ENCODE data around the gene PACS2.

Gene PACS2

DNA sequence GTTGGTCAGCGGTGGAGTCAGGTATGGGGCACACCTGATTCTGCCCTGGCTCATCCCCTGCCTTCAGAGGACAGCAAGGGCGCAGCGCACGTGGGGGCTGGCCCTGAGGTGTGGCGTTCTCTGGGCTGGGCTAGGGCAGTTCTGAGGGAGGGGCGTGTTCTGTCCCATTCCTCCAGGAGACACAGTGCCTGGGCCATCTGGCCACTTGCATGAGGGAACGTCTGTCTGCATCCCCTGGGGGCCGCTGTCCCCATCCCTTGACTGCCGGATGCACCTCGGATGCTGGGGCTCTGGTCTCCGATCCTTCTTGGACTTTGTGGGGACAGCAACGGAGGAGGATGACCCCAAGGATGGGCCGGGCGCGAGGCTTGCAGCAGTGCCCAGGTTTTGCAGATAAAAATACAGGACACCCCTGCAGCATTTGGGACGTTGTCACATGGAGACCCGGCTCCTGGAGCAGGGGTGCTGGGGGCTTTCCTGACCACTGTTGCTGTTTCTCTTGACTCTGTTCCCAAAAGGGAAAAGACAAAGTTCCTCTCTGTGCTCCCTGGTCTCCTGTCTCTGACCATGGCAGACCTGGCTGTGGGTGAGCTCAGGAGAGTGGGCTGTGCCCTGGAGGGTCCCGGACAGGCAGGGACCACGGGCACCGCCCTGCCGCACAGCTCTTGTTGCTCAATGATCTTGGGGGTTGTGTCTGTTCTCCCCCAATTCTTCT lies 112.0 kb downstream of the PACS2 start:
- DNase-seq: no peak

DNA sequence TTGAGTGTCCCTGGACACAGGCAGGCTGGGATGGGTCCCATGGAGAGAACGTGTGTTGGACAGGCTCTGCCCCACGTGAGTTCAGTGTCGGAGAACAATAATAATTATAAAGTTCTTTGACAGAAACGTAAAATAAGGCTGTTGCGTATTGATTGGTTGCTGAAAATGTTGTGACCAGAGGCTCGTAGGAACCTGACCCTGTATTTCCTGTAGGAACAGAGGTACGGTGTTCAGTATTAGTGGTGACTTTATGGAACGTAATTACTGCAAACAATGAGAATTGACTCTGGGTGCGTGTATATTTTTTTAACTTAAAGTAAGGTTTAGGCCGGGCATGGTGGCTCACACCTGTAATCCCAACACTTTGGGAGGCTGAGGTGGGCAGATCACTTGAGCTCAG lies 112.9 kb downstream of the PACS2 start:
- DNase-seq: no peak

GRCh38 chr14:105427936-105428485 lies 113.5 kb downstream of the PACS2 start:
- DNase-seq: no peak

GRCh38 chr14:105430042-105430441 lies 115.5 kb downstream of the PACS2 start:
- no peak for DNase-seq

DNA sequence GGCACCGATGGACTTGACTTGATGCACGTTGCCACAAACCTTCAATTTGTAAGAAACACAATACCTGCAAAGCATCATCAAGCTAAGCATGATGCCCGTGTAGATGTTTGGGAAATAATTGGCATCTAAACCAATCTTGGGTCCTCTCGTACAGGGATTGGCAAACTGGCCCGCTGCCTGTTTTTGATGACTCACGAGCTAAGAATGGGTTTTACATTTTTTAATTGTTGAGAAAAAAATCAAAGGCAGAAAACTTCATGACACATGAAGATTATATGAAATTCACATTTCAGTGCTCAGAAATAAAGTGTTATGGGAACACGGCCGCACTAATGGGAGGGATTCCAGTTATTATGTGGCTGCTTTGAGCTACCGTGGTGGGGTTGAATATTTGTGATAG lies 116.0 kb downstream of the PACS2 start:
- DNase-seq: no peak

DNA sequence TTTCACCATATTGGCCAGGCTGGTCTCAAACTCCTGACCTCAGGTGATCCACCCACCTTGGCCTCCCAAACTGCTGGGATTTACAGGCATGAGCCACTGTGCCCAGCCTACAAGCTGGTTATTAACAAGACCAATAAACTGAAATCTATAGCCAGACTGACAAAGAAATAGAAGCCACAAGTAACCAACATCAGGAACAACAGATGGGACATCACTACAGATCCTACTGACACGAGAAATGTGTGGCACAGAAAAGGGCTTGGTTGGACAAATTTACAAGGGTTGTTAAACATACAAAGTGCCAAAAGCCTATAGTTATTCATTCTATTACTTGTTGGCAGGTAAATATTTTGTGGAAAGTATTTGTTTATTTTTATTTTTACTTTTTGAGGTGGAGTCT lies 116.7 kb downstream of the PACS2 start:
- no peak for DNase-seq

DNA sequence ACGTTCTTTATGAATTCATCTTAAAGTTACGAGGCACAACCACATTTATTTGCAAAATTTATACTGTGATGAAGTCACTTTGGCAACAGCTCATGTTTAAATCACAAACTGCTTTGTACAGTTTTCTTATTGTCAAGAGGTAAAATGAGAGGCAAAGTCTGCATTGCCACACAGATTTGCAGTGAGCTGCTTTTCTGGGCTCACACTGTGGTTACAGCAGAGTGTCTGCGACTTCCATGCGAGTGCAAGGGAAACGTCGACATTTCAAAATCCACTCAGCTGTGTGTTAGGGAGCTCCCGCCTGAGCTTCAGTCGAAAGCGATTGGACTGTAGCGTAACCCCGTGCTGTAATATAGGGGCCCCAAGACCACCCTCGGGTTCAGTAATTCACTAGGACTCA lies 118.1 kb downstream of the PACS2 start:
- no peak for DNase-seq

- DNase-seq: no peak
Observed at GRCh38 chr14:105433161-105433605, 118.6 kb downstream of the PACS2 start.

- DNase-seq: no peak
Observed at GRCh38 chr14:105436402-105436801, 121.9 kb downstream of the PACS2 start.

DNA sequence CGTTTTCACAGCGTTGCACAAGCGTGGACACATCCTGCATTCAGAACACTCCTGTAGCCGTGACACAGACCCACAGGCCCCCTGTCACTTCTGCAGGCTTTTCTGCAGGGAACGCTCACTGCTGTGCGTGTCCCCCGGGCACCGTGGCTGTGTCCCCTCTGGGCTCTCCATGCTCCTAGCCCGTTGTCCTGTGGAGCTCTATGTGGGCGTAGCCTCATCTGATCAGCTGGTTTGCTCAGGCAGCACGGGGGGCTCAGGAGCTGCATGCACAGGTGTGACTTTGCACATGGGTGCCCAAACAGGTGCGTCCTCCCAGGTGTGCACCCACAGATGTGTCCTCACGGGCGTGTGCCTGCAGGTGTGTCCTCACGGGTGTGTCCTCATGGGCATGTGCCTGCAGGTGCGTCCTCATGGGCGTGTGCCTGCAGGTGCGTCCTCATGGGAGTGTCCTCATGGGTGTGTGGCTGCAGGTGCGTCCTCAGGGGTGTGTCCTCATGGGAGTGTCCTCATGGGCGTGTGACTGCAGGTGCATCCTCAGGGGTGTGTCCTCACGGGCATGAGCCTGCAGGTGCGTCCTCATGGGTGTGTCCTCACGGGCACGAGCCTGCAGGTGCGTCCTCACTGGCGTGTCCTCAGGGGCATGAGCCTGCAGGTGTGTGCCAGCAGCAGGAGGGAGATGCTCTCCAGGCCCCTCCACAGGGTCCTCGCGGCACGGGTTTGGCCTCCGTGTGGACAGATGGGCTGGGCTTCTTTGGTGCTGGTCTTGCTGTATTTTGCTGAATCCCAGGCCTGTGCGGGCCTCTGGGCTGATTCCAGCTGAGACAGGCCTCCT lies 122.6 kb downstream of the PACS2 start:
- no peak for DNase-seq

DNA sequence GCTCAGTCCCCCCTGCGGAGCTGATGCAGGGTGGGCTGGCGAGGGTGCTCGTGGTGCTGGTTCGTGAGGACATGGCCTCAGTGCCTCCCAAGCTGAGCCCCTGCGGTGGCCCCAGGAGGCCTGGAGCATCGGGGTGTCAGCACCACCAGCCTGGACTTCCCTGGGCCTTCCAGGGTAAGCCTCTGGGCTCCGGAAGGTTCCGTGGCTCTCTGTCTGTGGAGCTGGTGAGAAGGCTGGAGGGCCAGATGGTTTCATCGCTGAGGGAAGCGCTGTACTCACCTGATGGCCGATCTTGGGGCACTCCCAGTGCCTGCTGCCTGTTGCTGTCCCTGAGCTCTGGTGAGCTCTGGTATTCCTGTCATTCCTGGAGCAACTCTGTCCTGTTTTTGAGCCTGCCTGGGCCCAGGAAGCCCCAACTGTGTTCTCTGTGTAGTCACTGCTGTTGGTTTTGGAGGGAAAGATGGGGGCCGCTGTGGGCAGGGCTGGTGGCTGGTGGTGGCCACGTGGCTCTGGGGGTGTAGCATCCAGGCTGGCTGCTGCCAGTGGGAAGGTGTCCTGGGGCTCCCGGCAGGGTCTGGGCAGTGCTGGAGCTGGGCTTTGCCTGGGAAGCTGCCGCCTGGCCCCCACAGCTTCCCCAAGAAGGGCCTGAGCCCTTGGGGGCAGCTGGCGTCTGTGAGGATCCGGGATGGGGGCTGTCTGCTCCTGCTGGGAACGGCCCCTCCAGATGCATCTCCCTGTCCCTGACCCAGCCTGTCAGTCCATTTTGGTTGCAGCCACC lies 123.4 kb downstream of the PACS2 start:
- no peak for DNase-seq

GRCh38 chr14:105439179-105439578 lies 124.6 kb downstream of the PACS2 start:
- DNase-seq: no peak

- no peak for DNase-seq
Observed at GRCh38 chr14:105439710-105440553, 125.4 kb downstream of the PACS2 start.

GRCh38 chr14:105440554-105440900 lies 126.0 kb downstream of the PACS2 start:
- DNase-seq: no peak

DNA sequence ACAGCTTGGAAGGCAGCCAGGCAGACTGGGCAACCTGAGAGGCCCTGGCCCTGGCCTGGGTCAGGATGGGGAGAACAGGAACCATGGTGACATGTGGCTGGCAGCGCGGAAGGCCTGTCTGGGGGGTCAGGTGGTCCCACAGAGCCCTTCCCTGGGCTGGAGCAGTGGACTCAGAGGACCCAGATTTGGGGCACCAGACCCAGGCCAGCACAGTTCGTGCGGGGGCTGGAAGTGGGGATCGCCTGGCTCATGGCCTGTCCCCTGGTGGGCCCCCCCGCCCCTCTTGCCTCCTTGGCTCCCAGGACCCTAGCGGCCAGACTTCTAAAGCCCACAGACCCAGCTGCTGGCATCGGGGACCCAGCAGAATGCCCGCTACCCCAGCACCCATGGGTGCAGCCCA lies 126.4 kb downstream of the PACS2 start:
- DNase-seq: no peak

DNA sequence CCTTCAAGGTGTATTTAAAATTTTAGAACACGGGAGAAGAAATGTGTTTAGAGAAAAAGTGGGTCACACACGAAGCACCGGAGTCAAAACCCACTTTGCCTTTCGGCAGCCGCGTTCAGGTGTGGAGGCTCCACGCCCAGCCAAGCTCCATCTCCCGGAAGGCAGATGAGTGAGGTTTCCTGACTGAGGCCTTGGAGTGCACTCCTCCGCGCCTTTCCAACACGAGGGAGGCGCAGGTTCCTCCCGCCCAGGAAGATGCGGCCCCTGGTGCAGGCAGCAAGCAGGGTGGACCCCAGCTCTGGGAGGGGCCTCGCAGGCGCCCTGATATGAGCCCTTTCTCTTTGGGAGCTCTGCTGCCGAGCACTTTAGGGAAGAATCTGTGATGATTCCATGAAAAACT lies 127.6 kb downstream of the PACS2 start:
- DNase-seq: no peak

DNA sequence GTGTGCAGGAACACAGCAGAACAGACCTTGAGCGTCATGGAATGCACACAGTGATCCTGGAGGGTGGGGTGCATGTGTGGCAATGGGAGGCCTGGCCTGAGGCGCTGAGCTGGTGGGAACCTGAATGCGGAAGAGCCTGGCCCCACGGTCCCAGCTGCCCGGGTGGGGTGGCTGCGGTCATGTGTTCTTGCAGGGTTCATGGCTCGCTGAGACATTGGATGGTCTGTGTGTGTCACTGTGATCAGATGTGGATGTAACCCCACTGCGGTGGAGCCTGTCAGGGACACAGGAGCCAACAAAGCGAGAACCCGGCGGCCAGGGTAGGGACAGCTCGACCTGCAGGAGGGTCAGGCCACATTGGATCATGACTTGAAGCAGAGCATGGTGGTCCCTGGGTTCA lies 128.3 kb downstream of the PACS2 start:
- DNase-seq: no peak

DNA sequence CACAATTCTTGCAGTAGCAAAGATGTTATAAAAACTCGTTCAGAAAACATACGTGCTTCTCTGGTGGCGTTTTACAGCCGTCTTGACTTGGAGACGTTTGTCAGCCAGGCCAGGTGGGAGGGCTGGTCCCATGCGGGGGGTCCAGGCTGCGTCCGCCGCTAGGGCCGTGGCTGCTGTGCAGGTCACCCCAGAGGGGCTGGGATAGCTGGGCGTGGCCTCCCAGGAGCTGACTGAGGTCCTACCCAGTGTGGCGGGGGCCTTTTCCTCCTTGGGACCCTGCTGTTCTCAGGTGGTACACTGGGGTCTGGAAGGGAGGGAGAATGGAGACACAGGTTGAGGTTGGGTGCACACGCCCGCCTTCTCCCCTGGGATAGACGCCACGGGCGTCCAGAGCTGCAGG lies 130.3 kb downstream of the PACS2 start:
- no peak for DNase-seq

GRCh38 chr14:105445290-105445689 lies 130.7 kb downstream of the PACS2 start:
- no peak for DNase-seq

DNA sequence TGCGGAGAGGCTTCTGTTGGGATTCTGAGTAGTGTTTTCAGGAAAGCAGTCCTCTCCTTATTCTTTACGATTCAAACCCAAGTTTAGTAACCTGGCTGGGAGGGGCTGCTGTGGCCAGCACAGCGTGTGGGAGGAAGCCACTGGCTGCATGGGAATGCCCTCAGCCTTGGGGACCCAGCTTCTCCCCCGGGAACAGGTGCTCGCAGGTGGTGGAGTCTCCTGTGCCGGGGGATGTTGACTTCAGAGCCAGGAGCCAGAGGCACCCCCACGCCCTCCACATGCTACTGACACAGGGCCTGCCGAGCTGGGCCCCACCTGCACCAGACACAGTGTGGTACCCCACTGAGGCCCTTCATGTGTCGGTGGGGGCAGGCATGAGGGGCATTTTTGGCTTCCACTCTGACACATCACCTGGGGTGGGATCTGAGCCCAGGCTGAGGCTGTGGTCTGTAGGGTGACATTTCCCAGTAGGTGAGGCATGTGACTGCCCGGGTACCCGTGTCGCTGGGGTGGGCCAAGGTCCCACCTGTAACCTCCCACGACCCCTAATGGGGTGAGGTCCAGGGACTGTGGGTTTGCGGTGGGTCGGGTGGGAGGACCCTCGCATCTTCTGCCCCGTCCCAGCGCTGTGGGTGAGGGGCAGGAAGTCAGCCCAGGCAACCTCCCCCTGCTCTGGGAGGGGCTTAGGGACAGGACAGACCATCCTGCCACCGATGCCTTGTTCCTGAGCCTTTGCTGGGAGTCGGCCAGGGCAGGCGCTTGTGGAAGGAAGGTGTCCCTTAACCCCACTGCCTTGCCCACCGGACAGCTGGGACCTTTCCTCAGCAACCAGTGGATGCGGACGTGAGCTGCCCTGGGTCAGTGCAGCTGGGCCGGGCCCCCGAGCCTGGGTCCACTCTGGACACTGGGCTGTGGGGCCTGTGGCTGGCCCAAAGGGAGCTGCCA lies 131.6 kb downstream of the PACS2 start:
- DNase-seq: no peak

GRCh38 chr14:105446971-105447370 lies 132.4 kb downstream of the PACS2 start:
- DNase-seq: no peak
